ENCODE data around the gene DDN. TPM values are rescaled to one million over a fixed set of nuclear protein-coding genes. Genes with fewer than 3 reads are reported as not detected.

Gene DDN
- total and polyA plus RNA-seq, 10 of the 15 experiments (the other 5 are each of a cell fraction or from before 2014, with no cell fraction given): 0.10 to 13.4 (median 3.7) TPM

DNA sequence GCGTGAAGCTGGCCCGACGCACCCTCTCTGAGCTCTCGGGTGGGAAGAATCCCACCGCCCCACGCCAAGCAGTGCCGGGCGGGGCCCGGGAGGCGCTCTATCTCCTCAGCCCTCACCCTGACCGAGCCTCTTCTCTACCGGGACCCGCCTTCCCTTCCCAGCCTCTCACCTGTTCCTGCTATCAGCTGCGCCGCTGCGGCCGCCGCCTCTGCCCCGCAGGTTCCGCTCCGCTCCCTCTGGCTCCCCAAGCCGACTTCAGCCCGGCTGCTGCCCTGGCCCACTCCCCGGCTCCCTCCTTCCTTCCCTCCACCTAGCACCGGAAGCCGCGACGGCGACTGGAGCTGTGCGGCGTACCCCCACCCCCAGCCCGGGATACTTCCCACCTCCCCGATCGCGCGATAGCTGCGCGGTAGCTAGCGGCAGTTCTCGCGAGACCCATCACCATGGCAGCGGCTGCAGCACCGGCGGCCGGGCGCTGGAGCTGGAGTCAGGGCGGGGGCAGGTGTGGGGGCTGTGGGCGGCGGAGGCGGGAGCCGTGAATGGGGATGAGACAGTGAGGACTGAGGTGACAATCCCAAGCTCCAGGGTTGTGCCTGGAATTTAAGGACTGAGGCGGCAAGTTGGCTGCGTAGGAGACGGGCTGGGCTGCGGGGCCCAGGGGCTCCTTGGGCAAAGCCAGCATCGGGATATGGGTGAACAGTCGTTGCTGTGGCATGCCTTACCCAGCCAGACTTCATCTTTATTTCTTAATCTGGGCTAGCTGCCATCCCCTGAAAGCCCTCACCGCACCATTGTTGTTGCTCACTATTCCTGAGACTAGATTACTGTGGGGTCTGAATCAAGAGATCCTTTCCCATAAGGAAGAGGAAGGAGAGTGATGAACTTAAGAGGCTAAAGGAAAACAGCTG, 41.8 kb downstream of the DDN start, which contains the start of gene ARF3 (continued):
- TF ChIP-seq, protein P1, sequence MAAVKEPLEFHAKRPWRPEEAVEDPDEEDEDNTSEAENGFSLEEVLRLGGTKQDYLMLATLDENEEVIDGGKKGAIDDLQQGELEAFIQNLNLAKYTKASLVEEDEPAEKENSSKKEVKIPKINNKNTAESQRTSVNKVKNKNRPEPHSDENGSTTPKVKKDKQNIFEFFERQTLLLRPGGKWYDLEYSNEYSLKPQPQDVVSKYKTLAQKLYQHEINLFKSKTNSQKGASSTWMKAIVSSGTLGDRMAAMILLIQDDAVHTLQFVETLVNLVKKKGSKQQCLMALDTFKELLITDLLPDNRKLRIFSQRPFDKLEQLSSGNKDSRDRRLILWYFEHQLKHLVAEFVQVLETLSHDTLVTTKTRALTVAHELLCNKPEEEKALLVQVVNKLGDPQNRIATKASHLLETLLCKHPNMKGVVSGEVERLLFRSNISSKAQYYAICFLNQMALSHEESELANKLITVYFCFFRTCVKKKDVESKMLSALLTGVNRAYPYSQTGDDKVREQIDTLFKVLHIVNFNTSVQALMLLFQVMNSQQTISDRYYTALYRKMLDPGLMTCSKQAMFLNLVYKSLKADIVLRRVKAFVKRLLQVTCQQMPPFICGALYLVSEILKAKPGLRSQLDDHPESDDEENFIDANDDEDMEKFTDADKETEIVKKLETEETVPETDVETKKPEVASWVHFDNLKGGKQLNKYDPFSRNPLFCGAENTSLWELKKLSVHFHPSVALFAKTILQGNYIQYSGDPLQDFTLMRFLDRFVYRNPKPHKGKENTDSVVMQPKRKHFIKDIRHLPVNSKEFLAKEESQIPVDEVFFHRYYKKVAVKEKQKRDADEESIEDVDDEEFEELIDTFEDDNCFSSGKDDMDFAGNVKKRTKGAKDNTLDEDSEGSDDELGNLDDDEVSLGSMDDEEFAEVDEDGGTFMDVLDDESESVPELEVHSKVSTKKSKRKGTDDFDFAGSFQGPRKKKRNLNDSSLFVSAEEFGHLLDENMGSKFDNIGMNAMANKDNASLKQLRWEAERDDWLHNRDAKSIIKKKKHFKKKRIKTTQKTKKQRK (IDR thresholded peaks at IDR 0.05; ENCODE audit: low read depth, low read length): no peak
- TF ChIP-seq ZNF207 (IDR thresholded peaks at IDR 0.05; ENCODE audit: borderline replicate concordance): 0 out of 2 replicates have a peak, but pooled peaks have one; percentile 33
- TF ChIP-seq CBX3 (IDR thresholded peaks at IDR 0.05; ENCODE audit: borderline replicate concordance, low read depth): no peak
- TF ChIP-seq, protein P2, sequence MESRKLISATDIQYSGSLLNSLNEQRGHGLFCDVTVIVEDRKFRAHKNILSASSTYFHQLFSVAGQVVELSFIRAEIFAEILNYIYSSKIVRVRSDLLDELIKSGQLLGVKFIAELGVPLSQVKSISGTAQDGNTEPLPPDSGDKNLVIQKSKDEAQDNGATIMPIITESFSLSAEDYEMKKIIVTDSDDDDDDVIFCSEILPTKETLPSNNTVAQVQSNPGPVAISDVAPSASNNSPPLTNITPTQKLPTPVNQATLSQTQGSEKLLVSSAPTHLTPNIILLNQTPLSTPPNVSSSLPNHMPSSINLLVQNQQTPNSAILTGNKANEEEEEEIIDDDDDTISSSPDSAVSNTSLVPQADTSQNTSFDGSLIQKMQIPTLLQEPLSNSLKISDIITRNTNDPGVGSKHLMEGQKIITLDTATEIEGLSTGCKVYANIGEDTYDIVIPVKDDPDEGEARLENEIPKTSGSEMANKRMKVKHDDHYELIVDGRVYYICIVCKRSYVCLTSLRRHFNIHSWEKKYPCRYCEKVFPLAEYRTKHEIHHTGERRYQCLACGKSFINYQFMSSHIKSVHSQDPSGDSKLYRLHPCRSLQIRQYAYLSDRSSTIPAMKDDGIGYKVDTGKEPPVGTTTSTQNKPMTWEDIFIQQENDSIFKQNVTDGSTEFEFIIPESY (IDR thresholded peaks at IDR 0.05): 0 out of 2 replicates have a peak, but pooled peaks have one; percentile 49
- no peak for TF ChIP-seq ZNF622 (IDR thresholded peaks at IDR 0.05)
- TF ChIP-seq, protein P3, sequence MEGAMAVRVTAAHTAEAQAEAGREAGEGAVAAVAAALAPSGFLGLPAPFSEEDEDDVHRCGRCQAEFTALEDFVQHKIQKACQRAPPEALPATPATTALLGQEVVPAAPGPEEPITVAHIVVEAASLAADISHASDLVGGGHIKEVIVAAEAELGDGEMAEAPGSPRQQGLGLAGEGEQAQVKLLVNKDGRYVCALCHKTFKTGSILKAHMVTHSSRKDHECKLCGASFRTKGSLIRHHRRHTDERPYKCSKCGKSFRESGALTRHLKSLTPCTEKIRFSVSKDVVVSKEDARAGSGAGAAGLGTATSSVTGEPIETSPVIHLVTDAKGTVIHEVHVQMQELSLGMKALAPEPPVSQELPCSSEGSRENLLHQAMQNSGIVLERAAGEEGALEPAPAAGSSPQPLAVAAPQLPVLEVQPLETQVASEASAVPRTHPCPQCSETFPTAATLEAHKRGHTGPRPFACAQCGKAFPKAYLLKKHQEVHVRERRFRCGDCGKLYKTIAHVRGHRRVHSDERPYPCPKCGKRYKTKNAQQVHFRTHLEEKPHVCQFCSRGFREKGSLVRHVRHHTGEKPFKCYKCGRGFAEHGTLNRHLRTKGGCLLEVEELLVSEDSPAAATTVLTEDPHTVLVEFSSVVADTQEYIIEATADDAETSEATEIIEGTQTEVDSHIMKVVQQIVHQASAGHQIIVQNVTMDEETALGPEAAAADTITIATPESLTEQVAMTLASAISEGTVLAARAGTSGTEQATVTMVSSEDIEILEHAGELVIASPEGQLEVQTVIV (IDR thresholded peaks at IDR 0.05; ENCODE audit: borderline replicate concordance, partially characterized antibody): no peak
- 0 out of 2 replicates have a peak, but pooled peaks have one; percentile 41 for TF ChIP-seq NBN (IDR thresholded peaks at IDR 0.05)
- TF ChIP-seq TCF12 (IDR thresholded peaks at IDR 0.05; ENCODE audit: low read depth, low read length): no peak
- TF ChIP-seq, protein P4, sequence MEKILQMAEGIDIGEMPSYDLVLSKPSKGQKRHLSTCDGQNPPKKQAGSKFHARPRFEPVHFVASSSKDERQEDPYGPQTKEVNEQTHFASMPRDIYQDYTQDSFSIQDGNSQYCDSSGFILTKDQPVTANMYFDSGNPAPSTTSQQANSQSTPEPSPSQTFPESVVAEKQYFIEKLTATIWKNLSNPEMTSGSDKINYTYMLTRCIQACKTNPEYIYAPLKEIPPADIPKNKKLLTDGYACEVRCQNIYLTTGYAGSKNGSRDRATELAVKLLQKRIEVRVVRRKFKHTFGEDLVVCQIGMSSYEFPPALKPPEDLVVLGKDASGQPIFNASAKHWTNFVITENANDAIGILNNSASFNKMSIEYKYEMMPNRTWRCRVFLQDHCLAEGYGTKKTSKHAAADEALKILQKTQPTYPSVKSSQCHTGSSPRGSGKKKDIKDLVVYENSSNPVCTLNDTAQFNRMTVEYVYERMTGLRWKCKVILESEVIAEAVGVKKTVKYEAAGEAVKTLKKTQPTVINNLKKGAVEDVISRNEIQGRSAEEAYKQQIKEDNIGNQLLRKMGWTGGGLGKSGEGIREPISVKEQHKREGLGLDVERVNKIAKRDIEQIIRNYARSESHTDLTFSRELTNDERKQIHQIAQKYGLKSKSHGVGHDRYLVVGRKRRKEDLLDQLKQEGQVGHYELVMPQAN (conservative IDR thresholded peaks at IDR 0.05): peak; percentile 57
- no peak for TF ChIP-seq NFYB (IDR thresholded peaks at IDR 0.05; ENCODE audit: insufficient read depth, low read depth, low read length)
- TF ChIP-seq, protein P5, sequence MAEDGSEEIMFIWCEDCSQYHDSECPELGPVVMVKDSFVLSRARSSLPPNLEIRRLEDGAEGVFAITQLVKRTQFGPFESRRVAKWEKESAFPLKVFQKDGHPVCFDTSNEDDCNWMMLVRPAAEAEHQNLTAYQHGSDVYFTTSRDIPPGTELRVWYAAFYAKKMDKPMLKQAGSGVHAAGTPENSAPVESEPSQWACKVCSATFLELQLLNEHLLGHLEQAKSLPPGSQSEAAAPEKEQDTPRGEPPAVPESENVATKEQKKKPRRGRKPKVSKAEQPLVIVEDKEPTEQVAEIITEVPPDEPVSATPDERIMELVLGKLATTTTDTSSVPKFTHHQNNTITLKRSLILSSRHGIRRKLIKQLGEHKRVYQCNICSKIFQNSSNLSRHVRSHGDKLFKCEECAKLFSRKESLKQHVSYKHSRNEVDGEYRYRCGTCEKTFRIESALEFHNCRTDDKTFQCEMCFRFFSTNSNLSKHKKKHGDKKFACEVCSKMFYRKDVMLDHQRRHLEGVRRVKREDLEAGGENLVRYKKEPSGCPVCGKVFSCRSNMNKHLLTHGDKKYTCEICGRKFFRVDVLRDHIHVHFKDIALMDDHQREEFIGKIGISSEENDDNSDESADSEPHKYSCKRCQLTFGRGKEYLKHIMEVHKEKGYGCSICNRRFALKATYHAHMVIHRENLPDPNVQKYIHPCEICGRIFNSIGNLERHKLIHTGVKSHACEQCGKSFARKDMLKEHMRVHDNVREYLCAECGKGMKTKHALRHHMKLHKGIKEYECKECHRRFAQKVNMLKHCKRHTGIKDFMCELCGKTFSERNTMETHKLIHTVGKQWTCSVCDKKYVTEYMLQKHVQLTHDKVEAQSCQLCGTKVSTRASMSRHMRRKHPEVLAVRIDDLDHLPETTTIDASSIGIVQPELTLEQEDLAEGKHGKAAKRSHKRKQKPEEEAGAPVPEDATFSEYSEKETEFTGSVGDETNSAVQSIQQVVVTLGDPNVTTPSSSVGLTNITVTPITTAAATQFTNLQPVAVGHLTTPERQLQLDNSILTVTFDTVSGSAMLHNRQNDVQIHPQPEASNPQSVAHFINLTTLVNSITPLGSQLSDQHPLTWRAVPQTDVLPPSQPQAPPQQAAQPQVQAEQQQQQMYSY (CRISPR knock-in tag; IDR thresholded peaks at IDR 0.05): 0 out of 2 replicates have a peak, but pooled peaks have one; percentile 29
- TF ChIP-seq BHLHE40 (IDR thresholded peaks at IDR 0.05; ENCODE audit: borderline replicate concordance in 1 of 2, low read depth in 2 of 2, low read length in 1 of 2): peak in 1 of 2 experiments; percentile 51; a peak in 1 of 4 replicates
- TF ChIP-seq SIN3A (IDR thresholded peaks at IDR 0.05; ENCODE audit: low read depth, low read length): peak; percentile 61

Measured in GM12878 (cell line).